WERI-Rb-1 (cell line): ENCODE measurements around the gene ATG10.
"Not testable (repeated sequence)": the region's sequence is repeated elsewhere in the genome, so short reads cannot be mapped to it uniquely, and the experiment has no call there.

ENCODE experiments used
- DNase-seq: peaks from one replicate; pipeline ENCODE4 v3.0.0-alpha.2; 2020
- H3K27ac ChIP-seq: fragments of 250-450 bp; sonication (Bioruptor Pico); 2 replicates; pipeline ENCODE4 v1.5.1; 2020; ENCODE audit warnings: mild to moderate bottlenecking, moderate library complexity
- H3K27me3 ChIP-seq: fragments of 250-450 bp; sonication (Bioruptor Pico); 2 replicates; pipeline ENCODE4 v1.5.1; 2021; ENCODE audit warnings: mild to moderate bottlenecking, low read depth, moderate library complexity; ENCODE audit not compliant: insufficient read depth, severe bottlenecking
- H3K36me3 ChIP-seq: fragments of 250-450 bp; sonication (Bioruptor Pico); 2 replicates; pipeline ENCODE4 v1.5.1; 2020; ENCODE audit warnings: mild to moderate bottlenecking, moderate library complexity
- H3K4me3 ChIP-seq: 2 replicates; pipeline ENCODE4 v1.5.1; 2011; ENCODE audit warnings: low read depth, mild to moderate bottlenecking, control low read depth, low read length
- H3K9me3 ChIP-seq: fragments of 250-450 bp; sonication (Bioruptor Pico); 2 replicates; pipeline ENCODE4 v1.5.1; 2021; ENCODE audit warnings: mild to moderate bottlenecking, moderate library complexity; ENCODE audit not compliant: severe bottlenecking
- TF ChIP-seq, protein P1 (sequence below): IDR thresholded peaks from 2 replicates; pipeline ENCODE4 v1.5.1; 2011; ENCODE audit warnings: low read depth, mild to moderate bottlenecking, control low read depth, inconsistent platforms, low read length

The ATG10 gene

DNA sequence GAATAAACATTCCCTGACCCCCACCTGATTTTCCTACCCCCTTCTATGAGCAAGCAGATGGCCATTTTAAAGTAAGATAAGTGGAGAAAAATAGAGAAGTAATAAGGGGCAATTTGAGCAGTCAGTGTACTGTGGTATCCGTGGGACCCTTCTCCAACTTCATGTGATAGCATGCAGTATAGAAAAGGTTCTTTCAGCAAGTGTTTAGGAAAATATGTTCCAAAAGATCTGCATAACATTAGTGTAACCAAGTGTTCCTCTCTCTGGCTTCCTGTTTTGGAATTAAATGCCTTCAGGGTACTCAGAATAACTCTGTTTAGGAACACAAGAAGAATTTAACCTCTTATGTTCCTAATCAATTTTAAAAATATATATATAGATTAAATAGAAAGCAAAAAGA, 134.9 kb downstream of the ATG10 start:
- TF ChIP-seq, protein P1, sequence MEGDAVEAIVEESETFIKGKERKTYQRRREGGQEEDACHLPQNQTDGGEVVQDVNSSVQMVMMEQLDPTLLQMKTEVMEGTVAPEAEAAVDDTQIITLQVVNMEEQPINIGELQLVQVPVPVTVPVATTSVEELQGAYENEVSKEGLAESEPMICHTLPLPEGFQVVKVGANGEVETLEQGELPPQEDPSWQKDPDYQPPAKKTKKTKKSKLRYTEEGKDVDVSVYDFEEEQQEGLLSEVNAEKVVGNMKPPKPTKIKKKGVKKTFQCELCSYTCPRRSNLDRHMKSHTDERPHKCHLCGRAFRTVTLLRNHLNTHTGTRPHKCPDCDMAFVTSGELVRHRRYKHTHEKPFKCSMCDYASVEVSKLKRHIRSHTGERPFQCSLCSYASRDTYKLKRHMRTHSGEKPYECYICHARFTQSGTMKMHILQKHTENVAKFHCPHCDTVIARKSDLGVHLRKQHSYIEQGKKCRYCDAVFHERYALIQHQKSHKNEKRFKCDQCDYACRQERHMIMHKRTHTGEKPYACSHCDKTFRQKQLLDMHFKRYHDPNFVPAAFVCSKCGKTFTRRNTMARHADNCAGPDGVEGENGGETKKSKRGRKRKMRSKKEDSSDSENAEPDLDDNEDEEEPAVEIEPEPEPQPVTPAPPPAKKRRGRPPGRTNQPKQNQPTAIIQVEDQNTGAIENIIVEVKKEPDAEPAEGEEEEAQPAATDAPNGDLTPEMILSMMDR, result no peak
- no peak overlapping the region for H3K27ac ChIP-seq
- H3K27me3 ChIP-seq, result no peaks in the 10 kb centered on the region
- H3K36me3 ChIP-seq, result no peaks in the 10 kb centered on the region
- H3K4me3 ChIP-seq, result no peak overlapping the region
- no peak for DNase-seq
- H3K9me3 ChIP-seq, result no peaks in the 10 kb centered on the region

DNA sequence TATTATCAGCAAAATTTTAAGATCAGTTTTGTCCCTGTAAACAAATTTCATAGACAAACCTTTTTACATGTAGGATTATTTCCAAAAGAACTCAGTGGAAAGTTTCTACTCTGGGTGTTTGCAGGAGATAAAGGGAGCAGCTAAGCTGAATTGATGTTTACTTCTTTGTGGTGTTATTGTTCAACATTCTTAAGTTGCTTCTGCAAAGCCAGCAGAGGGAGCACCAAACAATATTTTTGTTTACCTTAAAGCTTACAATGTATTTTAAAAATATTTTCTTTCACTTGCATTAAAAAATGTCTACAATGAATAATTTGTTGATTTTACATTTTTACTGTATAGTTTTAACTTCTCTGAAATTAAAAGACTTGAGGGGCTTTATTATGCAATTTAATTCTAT, 135.4 kb downstream of the ATG10 start:
- H3K27me3 ChIP-seq, result no peaks in the 10 kb centered on the region
- H3K27ac ChIP-seq, result no peak overlapping the region
- H3K4me3 ChIP-seq, result no peak overlapping the region
- DNase-seq, result no peak
- TF ChIP-seq, protein P1, result no peak
- H3K36me3 ChIP-seq, result no peaks in the 10 kb centered on the region
- no peaks in the 10 kb centered on the region for H3K9me3 ChIP-seq

DNA sequence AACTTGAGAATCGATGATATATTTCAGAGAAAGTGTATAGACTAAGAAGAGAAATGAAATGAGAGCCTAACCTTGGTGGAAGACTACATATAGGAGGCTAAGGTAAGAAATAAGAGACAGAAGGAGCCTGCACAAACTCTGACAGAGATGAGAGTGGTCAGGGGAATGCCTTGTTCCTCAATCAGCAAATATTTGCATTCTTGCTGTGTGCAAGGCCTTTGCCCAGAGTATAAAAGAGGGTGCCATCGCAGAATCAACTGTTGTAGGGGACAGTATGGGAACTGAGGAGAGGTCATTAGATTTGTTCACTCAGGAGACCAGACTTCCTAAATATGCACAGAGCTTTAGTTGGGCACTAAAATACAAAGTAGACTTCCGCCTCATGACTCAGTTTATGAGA, 137.2 kb downstream of the ATG10 start:
- no peaks in the 10 kb centered on the region for H3K27me3 ChIP-seq
- TF ChIP-seq, protein P1, result no peak

DNA sequence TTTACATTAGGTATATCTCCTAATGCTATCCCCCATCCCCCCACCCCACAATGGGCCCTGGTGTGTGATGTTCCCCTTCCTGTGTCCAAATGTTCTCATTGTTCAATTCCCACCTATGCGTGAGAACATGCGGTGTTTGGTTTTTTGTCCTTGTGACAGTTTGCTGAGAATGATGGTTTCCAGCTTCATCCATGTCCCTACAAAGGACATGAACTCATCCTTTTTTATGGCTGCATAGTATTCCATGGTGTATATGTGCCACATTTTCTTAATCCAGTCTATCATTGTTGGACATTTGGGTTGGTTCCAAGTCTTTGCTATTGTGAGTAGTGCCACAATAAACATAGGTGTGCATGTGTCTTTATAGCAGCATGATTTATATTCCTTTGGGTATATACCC, 138.1 kb downstream of the ATG10 start:
- H3K36me3 ChIP-seq, H3K27me3 ChIP-seq, H3K9me3 ChIP-seq, DNase-seq, H3K27ac ChIP-seq, H3K4me3 ChIP-seq: not testable (repeated sequence)

More for the DNA sequence above, 137.2 kb downstream of the ATG10 start:
- no peak for DNase-seq
- no peaks in the 10 kb centered on the region for H3K36me3 ChIP-seq
- H3K27ac ChIP-seq, result no peak overlapping the region
- no peak overlapping the region for H3K4me3 ChIP-seq
- no peaks in the 10 kb centered on the region for H3K9me3 ChIP-seq

DNA sequence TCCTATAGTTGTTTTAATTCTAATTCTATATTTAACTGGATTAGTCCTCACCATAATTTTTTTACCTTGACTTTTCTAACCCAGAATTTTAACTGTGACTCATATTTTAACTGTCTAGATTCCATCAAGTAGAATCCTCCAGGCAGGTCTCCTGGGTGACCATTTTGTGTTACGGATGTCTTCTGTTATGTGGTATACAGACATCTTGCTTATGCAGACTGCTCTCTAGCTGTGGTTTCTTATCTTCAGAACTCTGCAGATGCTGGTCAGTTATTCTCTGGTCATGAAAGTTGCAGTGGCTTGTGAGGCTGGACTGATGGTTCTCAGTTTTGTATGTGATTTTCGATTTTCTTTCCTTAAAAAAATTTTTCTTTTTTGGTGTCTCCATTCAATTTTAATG, 139.4 kb downstream of the ATG10 start:
- DNase-seq, result no peak
- Histone ChIP-seq H3K27ac (no peak overlapping the region), H3K36me3 (no peaks in the 10 kb centered on the region), H3K9me3 (no peaks in the 10 kb centered on the region), H3K4me3 (no peak overlapping the region), H3K27me3 (no peaks in the 10 kb centered on the region)
- TF ChIP-seq, protein P1, result no peak

DNA sequence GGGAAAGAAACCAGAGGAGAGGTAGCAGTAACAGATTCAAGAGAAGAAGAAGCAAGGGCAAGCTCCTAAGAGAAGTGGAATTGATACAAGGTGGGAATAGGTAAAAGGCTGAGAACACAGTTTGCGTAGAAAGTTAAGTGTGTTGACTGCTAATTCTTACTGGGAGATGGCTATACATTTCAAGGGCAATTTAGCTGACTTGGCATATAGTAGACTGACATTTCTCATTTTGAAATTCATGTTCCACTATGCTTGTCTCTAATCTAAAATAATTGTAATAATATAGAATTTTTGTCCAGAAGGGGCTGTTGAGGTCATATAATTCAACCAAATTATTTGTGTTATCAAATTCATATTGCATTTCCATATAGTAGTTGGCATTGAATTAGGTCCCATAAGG, 144.0 kb downstream of the ATG10 start:
- no peak for DNase-seq
- no peaks in the 10 kb centered on the region for H3K27me3 ChIP-seq
- no peak overlapping the region for H3K27ac ChIP-seq
- TF ChIP-seq, protein P1, result no peak
- H3K36me3 ChIP-seq, result no peaks in the 10 kb centered on the region
- no peaks in the 10 kb centered on the region for H3K9me3 ChIP-seq
- H3K4me3 ChIP-seq, result no peak overlapping the region
